HT1080 (cell line): ENCODE measurements around the gene ENGASE. TPM values are rescaled to one million over a fixed set of nuclear protein-coding genes. Genes with fewer than 3 reads are reported as not detected.

ENCODE experiments used
- DNase-seq: peaks from one replicate; pipeline ENCODE4 v3.0.0-alpha.2; 2015; ENCODE audit warnings: low read depth
- total RNA-seq: library from RNA; depleted of rRNA; stranded (reverse); fragments of >200 nt; shearing (Covaris generic); gene quantifications from 2 replicates; pipeline ENCODE4 v1.2.3, GENCODE V29; 2014

ENGASE gene
- total RNA-seq, 1 experiment from 2014 or later: 7.2 TPM

GRCh38 chr17:79039171-79039570 lies 35.5 kb upstream of the ENGASE start:
- no peak for DNase-seq

- DNase-seq: no peak
These were observed 34.7 kb upstream of the ENGASE start for GRCh38 chr17:79039886-79040285.

- no peak for DNase-seq
These were observed 33.5 kb upstream of the ENGASE start for GRCh38 chr17:79041041-79041570.

- DNase-seq: no peak
These were observed 32.8 kb upstream of the ENGASE start for GRCh38 chr17:79041723-79042420.

GRCh38 chr17:79042421-79043190 lies 32.0 kb upstream of the ENGASE start:
- peak; percentile 45 for DNase-seq

GRCh38 chr17:79043191-79043930 lies 31.3 kb upstream of the ENGASE start:
- no peak for DNase-seq

GRCh38 chr17:79043931-79044320 lies 30.7 kb upstream of the ENGASE start:
- DNase-seq: no peak

- no peak for DNase-seq
These were observed 30.2 kb upstream of the ENGASE start for GRCh38 chr17:79044462-79044861.

GRCh38 chr17:79045001-79045729 lies 29.5 kb upstream of the ENGASE start:
- no peak for DNase-seq

GRCh38 chr17:79045842-79046196 lies 28.8 kb upstream of the ENGASE start:
- DNase-seq: peak; percentile 77

- no peak for DNase-seq
These were observed 28.3 kb upstream of the ENGASE start for GRCh38 chr17:79046197-79046915.

GRCh38 chr17:79046916-79047280 lies 27.7 kb upstream of the ENGASE start:
- no peak for DNase-seq

- DNase-seq: no peak
These were observed 27.2 kb upstream of the ENGASE start for GRCh38 chr17:79047291-79047920.

- no peak for DNase-seq
These were observed 26.4 kb upstream of the ENGASE start for GRCh38 chr17:79047923-79048825.

GRCh38 chr17:79048826-79049755 lies 25.5 kb upstream of the ENGASE start:
- no peak for DNase-seq

GRCh38 chr17:79049821-79050220 lies 24.8 kb upstream of the ENGASE start:
- DNase-seq: no peak

GRCh38 chr17:79050551-79050950 lies 24.1 kb upstream of the ENGASE start:
- no peak for DNase-seq

- DNase-seq: peak; percentile 58
These were observed 23.3 kb upstream of the ENGASE start for GRCh38 chr17:79051306-79051705.
